Hippocampal formation (tissue), 2 donors: Measurements from ENCODE around the gene UGT2B28.
"Not testable (repeated sequence)": the region's sequence is repeated elsewhere in the genome, so short reads cannot be mapped to it uniquely, and the experiment has no call there.

Experiments used
- DNase-seq, 2 donors: peaks; one replicate each; lab custom pipeline; 2025; lab: John Stamatoyannopoulos, UW

The UGT2B28 gene

DNA sequence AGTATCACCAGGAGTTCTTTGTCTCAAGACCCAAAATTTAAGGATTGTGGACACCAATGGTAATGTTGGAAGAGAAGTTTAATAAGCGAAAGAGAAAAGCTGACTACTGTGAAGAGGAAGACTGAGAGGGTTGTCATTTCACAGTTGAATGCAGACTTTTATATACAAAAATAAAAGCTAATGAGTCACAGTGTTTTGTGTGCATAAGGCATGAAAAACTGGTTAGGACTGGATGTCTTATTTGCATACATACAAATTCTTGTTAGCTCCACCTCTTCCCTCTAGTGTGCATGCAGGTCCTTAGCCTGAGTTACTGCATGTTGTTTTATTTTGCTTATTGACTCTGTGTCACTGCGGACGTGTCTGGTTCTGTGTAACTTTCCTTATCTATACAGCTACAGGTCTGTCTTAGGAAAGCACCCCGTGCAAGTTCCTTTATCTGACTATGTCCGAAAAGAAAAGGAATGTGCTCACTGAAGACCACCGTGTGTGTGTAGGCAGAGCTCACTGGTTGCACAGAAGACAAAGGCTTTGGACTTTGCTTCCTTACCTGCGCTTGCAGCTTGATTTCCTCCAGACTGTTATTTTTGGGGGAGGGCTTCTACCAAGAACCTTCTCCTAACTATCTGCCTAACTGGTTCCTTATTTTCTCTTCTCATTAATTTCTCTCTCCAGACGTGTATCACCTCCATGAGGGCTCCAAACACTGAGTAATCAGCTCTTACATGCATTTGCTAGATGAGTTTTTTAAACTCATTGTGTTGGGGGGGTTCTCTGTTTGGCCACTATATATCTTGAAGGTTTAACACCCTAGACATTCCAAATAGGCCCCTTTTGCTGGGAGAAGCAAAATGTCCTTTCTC, 63.5 kb downstream of the UGT2B28 start:
- DNase-seq, result not testable (repeated sequence)
